K562 (cell line): ENCODE data around the gene GNPTAB. TPM values are rescaled to one million over a fixed set of nuclear protein-coding genes. Genes with fewer than 3 reads are reported as not detected.

Experiments used
- ATAC-seq: fragments of 200-7000 bp; cut with Tn5 transposase; 3 replicates; pipeline ENCODE4 v1.9.1; 2020; ENCODE audit warnings: moderate library complexity
- BruUV-seq: library from RNA; stranded (reverse); fragments of 400-500 nt; replicated peaks from 2 replicates; lab custom pipeline; 2021; lab: Mats Ljungman, UMichigan
- CTCF ChIA-PET: fragments of 300-600 bp; formaldehyde crosslinking; extraction: SDS; loops from one replicate; lab custom pipeline; 2021; ENCODE audit warnings: low intra/inter-chr PET ratio; lab: Yijun Ruan, JAX
- POLR2A ChIA-PET: fragments of 300-600, 350-650 bp; sonication (Branson Sonifier 250); formaldehyde crosslinking; extraction: SDS; loops from one replicate; lab custom pipeline; 2021; ENCODE audit warnings: antibody characterized with exemption, inconsistent platforms; lab: Yijun Ruan, JAX
- DNase-seq, 4 experiments: peaks; one replicate each; pipeline versions ENCODE4 v3.0.0 to v3.0.0-alpha.2; 2011 to 2018; ENCODE audit warnings: low spot score in 3 of 4, mixed read lengths in 3 of 4; ENCODE audit errors: extremely low read depth in 1 of 4
- FAIRE-seq: peaks from 2 replicates; lab custom pipeline; 2011; peaks lifted over from hg19 to GRCh38; lab: Jason Lieb, UNC
- H2AFZ ChIP-seq: 2 replicates; pipeline ENCODE4 v1.6.0; 2011; ENCODE audit warnings: low read depth, low read length, control low read depth, inconsistent platforms
- H3K27ac ChIP-seq: fragments of 200-600 bp; 3 replicates; pipeline ENCODE4 v1.8.0; 2011; ENCODE audit warnings: low read depth, mild to moderate bottlenecking, control low read depth, inconsistent platforms, low read length, moderate library complexity, mixed read lengths; ENCODE audit errors: extremely low read depth
- H3K27me3 ChIP-seq, 2 experiments: fragments of 300-600 bp in 1 of 2; 2 replicates in 1 of 2; 3 replicates in 1 of 2; pipeline versions ENCODE4 v1.6.0 to v1.8.0; 2011; ENCODE audit warnings: inconsistent platforms in 2 of 2, low read length in 2 of 2, mild to moderate bottlenecking in 1 of 2, mixed read lengths in 1 of 2, moderate library complexity in 1 of 2; ENCODE audit not compliant: control insufficient read depth in 2 of 2, insufficient read depth in 2 of 2
- H3K36me3 ChIP-seq: fragments of 300-600 bp; 3 replicates; pipeline ENCODE4 v1.8.0; 2011; ENCODE audit warnings: mild to moderate bottlenecking, low read length, inconsistent platforms; ENCODE audit not compliant: control insufficient read depth, insufficient read depth
- H3K4me1 ChIP-seq, 2 experiments: fragments of 200-600 bp in 1 of 2; replicated peaks in 1 of 2; 2 replicates in 1 of 2; 3 replicates in 1 of 2; pipeline versions ENCODE4 v1.5.1 to v1.8.0; 2011; ENCODE audit warnings: inconsistent platforms in 2 of 2, low read length in 2 of 2, mild to moderate bottlenecking in 1 of 2, mixed read lengths in 1 of 2, moderate library complexity in 1 of 2; ENCODE audit not compliant: control insufficient read depth in 2 of 2, insufficient read depth in 2 of 2
- H3K4me2 ChIP-seq: 2 replicates; pipeline ENCODE4 v1.6.1; 2011; ENCODE audit warnings: low read length, control low read depth, inconsistent platforms, mixed read lengths; ENCODE audit not compliant: insufficient read depth
- H3K4me3 ChIP-seq: fragments of 200-600 bp; sonication (generic), shearing (Covaris generic); 2 replicates; pipeline ENCODE4 v1.5.1; 2016; ENCODE audit warnings: control low read depth, inconsistent platforms
- H3K79me2 ChIP-seq: fragments of 200-600 bp; 3 replicates; pipeline ENCODE4 v1.8.0; 2011; ENCODE audit warnings: low read length, inconsistent platforms; ENCODE audit not compliant: control insufficient read depth, insufficient read depth
- H3K9ac ChIP-seq, 2 experiments: 2 replicates each; pipeline versions ENCODE4 v1.6.0 to v1.6.1; 2011; ENCODE audit warnings: low read depth in 2 of 2, low read length in 2 of 2, control low read depth in 1 of 2, inconsistent platforms in 1 of 2, mild to moderate bottlenecking in 1 of 2, mixed read lengths in 1 of 2; ENCODE audit not compliant: insufficient read depth in 1 of 2
- H3K9me1 ChIP-seq: one replicate; pipeline ENCODE4 v1.6.0; 2011; ENCODE audit warnings: inconsistent platforms, mild to moderate bottlenecking, low read length, moderate library complexity; ENCODE audit not compliant: control insufficient read depth, insufficient read depth
- H3K9me3 ChIP-seq: replicated peaks from 2 replicates; pipeline ENCODE4 v1.5.1; 2011; ENCODE audit warnings: low read depth, low read length, inconsistent platforms; ENCODE audit not compliant: control insufficient read depth, insufficient read depth
- H4K20me1 ChIP-seq: replicated peaks from 2 replicates; pipeline ENCODE4 v1.6.1; 2011; ENCODE audit warnings: low read length, inconsistent platforms, mixed read lengths; ENCODE audit not compliant: control insufficient read depth, insufficient read depth
- CBFA2T2 ChIP-seq: fragments of 450-650 bp; conservative IDR thresholded peaks from 2 replicates; pipeline ENCODE4 v1.6.1; 2017; ENCODE audit warnings: mild to moderate bottlenecking
- CEBPG ChIP-seq, 3 experiments: fragments of 200-800 bp in 1 of 3; sonication (Bioruptor generic) in 1 of 3; sonication (generic) in 1 of 3; formaldehyde crosslinking in 1 of 3; IDR thresholded peaks in 2 of 3; conservative IDR thresholded peaks in 1 of 3; 2 replicates each; pipeline versions ENCODE4 v1.6.1 to v1.8.0; 2016 to 2022; ENCODE audit warnings: missing compliant biosample characterization in 2 of 3, missing genetic modification characterization in 2 of 3, mild to moderate bottlenecking in 1 of 3, missing genetic modification reagents in 1 of 3
- CXXC5 ChIP-seq: fragments of 250-450 bp; sonication (Bioruptor Pico); IDR thresholded peaks from 2 replicates; pipeline ENCODE4 v1.8.0; 2022; ENCODE audit warnings: inconsistent platforms, mild to moderate bottlenecking, moderate library complexity
- DLX4 ChIP-seq: fragments of 250-450 bp; sonication (Bioruptor Pico); IDR thresholded peaks from 2 replicates; pipeline ENCODE4 v1.6.1; 2021; ENCODE audit warnings: mild to moderate bottlenecking
- FOXA3 ChIP-seq, 2 experiments: fragments of 450-650 bp in 1 of 2; sonication (generic) in 1 of 2; formaldehyde crosslinking; IDR thresholded peaks in 1 of 2; conservative IDR thresholded peaks in 1 of 2; 2 replicates each; pipeline versions ENCODE4 v1.4.0 to v1.8.0; 2020 to 2022; ENCODE audit warnings: mild to moderate bottlenecking in 2 of 2, missing genetic modification reagents in 1 of 2
- NELFE ChIP-seq: IDR thresholded peaks from 2 replicates; pipeline ENCODE4 v1.6.1; 2011; ENCODE audit warnings: mild to moderate bottlenecking; ENCODE audit not compliant: insufficient read depth, insufficient read length
- WHSC1 ChIP-seq: IDR thresholded peaks from one replicate; pipeline ENCODE4 v1.6.1; 2012; ENCODE audit warnings: low read length, control low read depth, inconsistent platforms
- ZBTB2 ChIP-seq: fragments of 450-650 bp; IDR thresholded peaks from 2 replicates; pipeline ENCODE4 v1.6.1; 2016; ENCODE audit warnings: antibody characterized with exemption
- ZNF121 ChIP-seq: sonication (generic); formaldehyde crosslinking; conservative IDR thresholded peaks from 2 replicates; pipeline ENCODE4 v1.8.0; 2022; ENCODE audit warnings: missing genetic modification reagents
- ZNF133 ChIP-seq: fragments of 250-450 bp; sonication (Bioruptor Pico); IDR thresholded peaks from 2 replicates; pipeline ENCODE4 v1.4.0; 2020; ENCODE audit warnings: mild to moderate bottlenecking
- ZNF184 ChIP-seq: sonication (generic); formaldehyde crosslinking; IDR thresholded peaks from 2 replicates; pipeline ENCODE4 v1.5.0; 2020; ENCODE audit warnings: missing genetic modification reagents
- ZNF197 ChIP-seq: fragments of 200-800 bp; sonication (Bioruptor generic); IDR thresholded peaks from 2 replicates; pipeline ENCODE4 v1.6.1; 2016; ENCODE audit warnings: low read depth, missing genetic modification characterization, missing compliant biosample characterization
- ZNF277 ChIP-seq: fragments of 250-450 bp; sonication (Bioruptor Pico); IDR thresholded peaks from 2 replicates; pipeline ENCODE4 v1.8.0; 2022; ENCODE audit warnings: inconsistent platforms, mild to moderate bottlenecking, moderate library complexity, borderline replicate concordance
- ZNF408 ChIP-seq: fragments of 250-450 bp; sonication (Bioruptor Pico); IDR thresholded peaks from 2 replicates; pipeline ENCODE4 v1.4.0; 2020; ENCODE audit warnings: low read depth, mild to moderate bottlenecking, moderate library complexity
- WGBS: fragments of 100-300 bp; shearing (Covaris generic); methylation state at CpG from one replicate; pipeline ENCODE4 v1.1.6; 2016; ENCODE audit warnings: low coverage, mixed read lengths; ENCODE audit not compliant: insufficient coverage; ENCODE audit errors: missing lambda C conversion rate; 5-methylcytosine and 5-hydroxymethylcytosine counted together
- in situ Hi-C: fragments of 300-500 bp; cut with MboI; formaldehyde crosslinking; loops from 4 replicates; pipeline ENCODE4 v1.15.0; 2018; ENCODE audit warnings: inconsistent platforms, mixed read lengths
- intact Hi-C: fragments of 100-400 bp; cut with micrococcal nuclease; formaldehyde crosslinking; loops from 2 replicates; pipeline ENCODE4 v1.14.2; 2022
- polyA plus RNA-seq, 8 experiments: library from polyadenylated mRNA; depleted of rRNA in 4 of 8; stranded (reverse) in 5 of 8; unstranded in 3 of 8; fragments of >200 nt; fragmentation: Nextera tagmentation in 2 of 8; fragmentation: Illumina TruSeq in 1 of 8; extraction: Ambion mirVana in 2 of 8; extraction: Trizol in 1 of 8; gene quantifications; 2 replicates each; pipeline versions ENCODE4 v1.2.1 to v1.2.3, GENCODE V29; 2011 to 2014; ENCODE audit warnings: inconsistent platforms in 1 of 8, missing spikeins in 1 of 8
- total RNA-seq, 7 experiments: library from RNA; depleted of rRNA in 6 of 7; stranded (reverse); fragments of >200 nt in 6 of 7; fragmentation: Illumina TruSeq in 2 of 7; extraction: Trizol in 2 of 7; gene quantifications; 2 replicates each; pipeline versions ENCODE4 v1.2.1 to v1.2.3, GENCODE V29; 2011 to 2021; ENCODE audit warnings: low replicate concordance in 1 of 7
- TF ChIP-seq, protein P1 (sequence below): IDR thresholded peaks from 2 replicates; pipeline ENCODE4 v1.6.1; 2011; ENCODE audit warnings: borderline replicate concordance, low read depth, mild to moderate bottlenecking, moderate library complexity, low read length; ENCODE audit not compliant: insufficient read depth, poor library complexity, severe bottlenecking

The GNPTAB gene
- total and polyA plus RNA-seq, 9 of the 15 experiments (the other 6 are each of a cell fraction or from before 2014, with no cell fraction given): 5.9 to 23.2 (median 19.3) TPM

DNA sequence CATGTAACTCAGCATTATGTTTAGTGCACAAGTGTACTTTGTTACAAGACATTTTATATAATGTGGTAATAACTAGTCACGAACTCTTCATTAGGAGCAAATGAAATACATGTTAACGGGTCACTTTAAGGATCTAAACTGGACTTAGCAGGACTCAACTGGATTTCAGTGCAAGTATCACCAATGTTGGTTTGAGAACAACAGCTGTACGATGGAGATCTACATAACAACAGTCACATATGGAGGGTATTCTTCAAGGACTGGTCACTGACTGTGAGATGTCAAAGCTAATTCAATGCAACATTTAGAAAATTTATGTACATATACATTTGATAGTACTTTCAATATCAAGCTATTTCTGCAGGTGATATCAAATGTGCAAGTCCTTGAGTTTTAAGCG is 69.0 kb downstream of the GNPTAB start:
- H3K9me3 ChIP-seq: no peaks in the 10 kb centered on the region
- no peak overlapping the region for H3K9ac ChIP-seq
- in situ Hi-C loops: loop anchor here (5.0 kb wide), 1 partner anchor 349 kb away; no protein-coding TSS in a partner anchor
- no peak overlapping the region for H3K27ac ChIP-seq
- no peaks in the 10 kb centered on the region for H3K9me1 ChIP-seq
- ChIA-PET POLR2A (interaction anchor here (0.9 kb wide), 1 partner anchor 31 kb away, joined by 3 read pairs; no protein-coding TSS in a partner anchor), CTCF (no interaction called here)
- H4K20me1 ChIP-seq: no peaks in the 10 kb centered on the region
- no peak overlapping the region for H2AFZ ChIP-seq
- no peaks in the 10 kb centered on the region for H3K4me1 ChIP-seq
- intact Hi-C loops: no loop called here
- DNase-seq: no peak
- H3K4me2 ChIP-seq: no peak overlapping the region
- BruUV-seq: no TSS peak
- H3K27me3 ChIP-seq: no peaks in the 10 kb centered on the region
- no peak for ATAC-seq
- no peak for TF ChIP-seq CXXC5
- no peak for TF ChIP-seq NELFE
- no peak for TF ChIP-seq ZNF121 (CRISPR knock-in tag)
- TF ChIP-seq ZBTB2: no peak
- no peak for TF ChIP-seq ZNF133 (CRISPR knock-in tag)
- no peak for TF ChIP-seq ZNF197 (CRISPR knock-in tag)
- TF ChIP-seq ZNF408 (CRISPR knock-in tag): no peak
- no peak for TF ChIP-seq CBFA2T2
- no peak for TF ChIP-seq ZNF184 (CRISPR knock-in tag)
- TF ChIP-seq, protein P1, sequence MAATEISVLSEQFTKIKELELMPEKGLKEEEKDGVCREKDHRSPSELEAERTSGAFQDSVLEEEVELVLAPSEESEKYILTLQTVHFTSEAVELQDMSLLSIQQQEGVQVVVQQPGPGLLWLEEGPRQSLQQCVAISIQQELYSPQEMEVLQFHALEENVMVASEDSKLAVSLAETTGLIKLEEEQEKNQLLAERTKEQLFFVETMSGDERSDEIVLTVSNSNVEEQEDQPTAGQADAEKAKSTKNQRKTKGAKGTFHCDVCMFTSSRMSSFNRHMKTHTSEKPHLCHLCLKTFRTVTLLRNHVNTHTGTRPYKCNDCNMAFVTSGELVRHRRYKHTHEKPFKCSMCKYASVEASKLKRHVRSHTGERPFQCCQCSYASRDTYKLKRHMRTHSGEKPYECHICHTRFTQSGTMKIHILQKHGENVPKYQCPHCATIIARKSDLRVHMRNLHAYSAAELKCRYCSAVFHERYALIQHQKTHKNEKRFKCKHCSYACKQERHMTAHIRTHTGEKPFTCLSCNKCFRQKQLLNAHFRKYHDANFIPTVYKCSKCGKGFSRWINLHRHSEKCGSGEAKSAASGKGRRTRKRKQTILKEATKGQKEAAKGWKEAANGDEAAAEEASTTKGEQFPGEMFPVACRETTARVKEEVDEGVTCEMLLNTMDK: no peak
- TF ChIP-seq ZNF277 (CRISPR knock-in tag): no peak
- no peak for TF ChIP-seq FOXA3 (CRISPR knock-in tag; conservative IDR thresholded peaks at IDR 0.05 in 1 of 2, IDR thresholded peaks at IDR 0.05 in 1 of 2)
- no peak for TF ChIP-seq DLX4 (CRISPR knock-in tag)
- no peak for TF ChIP-seq CEBPG (CRISPR knock-in tag; IDR thresholded peaks at IDR 0.05)
- TF ChIP-seq CEBPG (tag; conservative IDR thresholded peaks at IDR 0.05 in 1 of 2, IDR thresholded peaks at IDR 0.05 in 1 of 2): no peak
- no peak for TF ChIP-seq WHSC1
- peaks cover 55% of the 10 kb centered on the region for H3K36me3 ChIP-seq
- WGBS: 85% methylated on average over 4 of the region's 4 CpGs
- no peak overlapping the region for H3K4me3 ChIP-seq
- no peaks in the 10 kb centered on the region for H3K79me2 ChIP-seq
- FAIRE-seq: peak; percentile 46
